H1 (cell line): ENCODE results near the gene PTPMT1. TPM values are rescaled to one million over a fixed set of nuclear protein-coding genes. Genes with fewer than 3 reads are reported as not detected.

ENCODE experiments used
- BACH1 ChIP-seq: IDR thresholded peaks from 2 replicates; pipeline ENCODE4 v1.6.1; 2012; ENCODE audit warnings: low read length, improper control_type of control experiment
- BCL11A ChIP-seq, 2 experiments: IDR thresholded peaks; one replicate each; pipeline ENCODE4 v1.6.1; 2011; ENCODE audit warnings: low read depth in 2 of 2, low read length in 2 of 2, mild to moderate bottlenecking in 2 of 2
- CEBPB ChIP-seq: IDR thresholded peaks from 2 replicates; pipeline ENCODE4 v1.6.1; 2012; ENCODE audit warnings: low read depth, low read length
- CHD1 ChIP-seq: IDR thresholded peaks from 2 replicates; pipeline ENCODE4 v1.6.1; 2012; ENCODE audit warnings: low read depth, low read length, improper control_type of control experiment
- CHD7 ChIP-seq: fragments of 300-600 bp; sonication (generic); IDR thresholded peaks from 2 replicates; pipeline ENCODE4 v1.7.1; 2012; ENCODE audit warnings: low read length, moderate library complexity, mild to moderate bottlenecking, inconsistent platforms; ENCODE audit not compliant: insufficient replicate concordance
- RBBP5 ChIP-seq: IDR thresholded peaks from 2 replicates; pipeline ENCODE4 v1.7.1; 2012; ENCODE audit warnings: low read depth, mild to moderate bottlenecking, inconsistent platforms, low read length, moderate library complexity, borderline replicate concordance
- RNF2 ChIP-seq: fragments of 200-900, 300-1000 bp; sonication (generic); IDR thresholded peaks from 2 replicates; pipeline ENCODE4 v1.7.1; 2016; ENCODE audit warnings: borderline replicate concordance, low read depth, mild to moderate bottlenecking, antibody characterized with exemption, low read length; ENCODE audit not compliant: poor library complexity, severe bottlenecking; ENCODE audit errors: missing control alignments
- RXRA ChIP-seq: IDR thresholded peaks from 2 replicates; pipeline ENCODE4 v1.6.1; 2011; ENCODE audit warnings: low read depth, mild to moderate bottlenecking, low read length, moderate library complexity; ENCODE audit not compliant: insufficient read depth
- SRF ChIP-seq: IDR thresholded peaks from 2 replicates; pipeline ENCODE4 v1.6.1; 2011; ENCODE audit warnings: mild to moderate bottlenecking, low read depth, low read length, moderate library complexity
- polyA plus RNA-seq, 7 experiments: library from polyadenylated mRNA; depleted of rRNA in 3 of 7; stranded (reverse) in 5 of 7; unstranded in 2 of 7; fragments of >200 nt in 5 of 7; fragments of 200-250 nt in 2 of 7; gene quantifications; 1 replicate in 5 of 7; 2 replicates in 1 of 7; 4 replicates in 1 of 7; pipeline versions ENCODE4 v1.2.1 to v1.2.3, GENCODE V29; 2011 to 2013; ENCODE audit warnings: missing spikeins in 2 of 7, mixed read lengths in 2 of 7
- total RNA-seq: library from RNA; stranded (reverse); fragmentation: NEBNext Ultra II Directional; extraction: Animal tissue kit (Norgen Biotek cat#: 25700); gene quantifications from 2 replicates; pipeline ENCODE4 v1.2.1, GENCODE V29; 2021

Gene PTPMT1
- total and polyA plus RNA-seq, 2 of the 8 experiments (the other 6 are each of a cell fraction or from before 2014, with no cell fraction given) = 44.8 to 105 TPM

- no peak for TF ChIP-seq RNF2
- no peak for TF ChIP-seq CHD7
- no peak for TF ChIP-seq BACH1
- no peak for TF ChIP-seq CHD1
- TF ChIP-seq SRF = no peak
- no peak for TF ChIP-seq RXRA
- no peak for TF ChIP-seq RBBP5
- no peak for TF ChIP-seq BCL11A (IDR thresholded peaks at IDR 0.05; ENCODE audit: low read depth in 2 of 2, low read length in 2 of 2)
- TF ChIP-seq CEBPB = no peak
Observed at GRCh38 chr11:47595029-47595428, 29.6 kb downstream of the PTPMT1 start (continued).
